A549 (cell line): ENCODE measurements around the gene LMBR1. TPM values are rescaled to one million over a fixed set of nuclear protein-coding genes. Genes with fewer than 3 reads are reported as not detected.

Experiments used
- ATAC-seq, 2 experiments: fragments of 200-7000 bp in 1 of 2; fragments of >200 bp in 1 of 2; cut with Nextera tagmentation in 1 of 2; cut with Tn5 transposase in 1 of 2; 3 replicates each; pipeline versions ENCODE4 v1.8.0 to v1.9.1; 2018 to 2020; ENCODE audit warnings: mild to moderate bottlenecking in 1 of 2, moderate library complexity in 1 of 2
- CTCF ChIA-PET: fragments of 300-600 bp; sonication (Branson Sonifier 250); formaldehyde crosslinking; extraction: SDS; loops from one replicate; lab custom pipeline; 2021; ENCODE audit warnings: antibody characterized with exemption, inconsistent platforms; lab: Yijun Ruan, JAX
- POLR2A ChIA-PET: fragments of 350-600 bp; formaldehyde crosslinking; extraction: SDS; loops from one replicate; lab custom pipeline; 2021; ENCODE audit warnings: antibody characterized with exemption, inconsistent platforms; lab: Yijun Ruan, JAX
- DNase-seq, 2 experiments: peaks; one replicate each; pipeline versions ENCODE4 v3.0.0 to v3.0.0-alpha.2; 2011 to 2016; ENCODE audit warnings: low read depth in 1 of 2, low spot score in 1 of 2
- FAIRE-seq: peaks from 2 replicates; lab custom pipeline; 2011; peaks lifted over from hg19 to GRCh38; lab: Jason Lieb, UNC
- H3K27ac ChIP-seq, 2 experiments: fragments of >200 bp; sonication (Bioruptor Twin); formaldehyde crosslinking; 3 replicates each; pipeline ENCODE4 v1.5.1; 2016 to 2017
- H3K4me1 ChIP-seq: fragments of >200 bp; sonication (Bioruptor Twin); formaldehyde crosslinking; 3 replicates; pipeline ENCODE4 v1.6.1; 2016
- H3K4me2 ChIP-seq: fragments of >200 bp; sonication (Bioruptor Twin); formaldehyde crosslinking; 3 replicates; pipeline ENCODE4 v1.6.1; 2016
- H3K4me3 ChIP-seq: fragments of >200 bp; sonication (Bioruptor Twin); formaldehyde crosslinking; 3 replicates; pipeline ENCODE4 v1.5.1; 2016
- H3K9me3 ChIP-seq: fragments of >200 bp; sonication (Bioruptor Twin); formaldehyde crosslinking; 3 replicates; pipeline ENCODE4 v1.6.1; 2016
- CBX8 ChIP-seq: fragments of 200-600 bp; sonication (generic); IDR thresholded peaks from 2 replicates; pipeline ENCODE4 v1.6.1; 2016
- CEBPB ChIP-seq, 2 experiments: fragments of >200 bp in 1 of 2; sonication (Bioruptor Twin) in 1 of 2; formaldehyde crosslinking in 1 of 2; IDR thresholded peaks; 2 replicates each; pipeline ENCODE4 v1.6.1; 2012 to 2016
- EP300 ChIP-seq, 2 experiments: fragments of >200 bp; sonication (Bioruptor Twin); formaldehyde crosslinking; IDR thresholded peaks; 2 replicates in 1 of 2; 3 replicates in 1 of 2; pipeline ENCODE4 v1.6.1; 2016 to 2017
- HDAC2 ChIP-seq: fragments of 200-600 bp; sonication (generic); IDR thresholded peaks from 2 replicates; pipeline ENCODE4 v1.6.1; 2016
- HEYL ChIP-seq: fragments of 250-450 bp; sonication (Bioruptor Pico); IDR thresholded peaks from 2 replicates; pipeline ENCODE4 v1.8.0; 2021; ENCODE audit warnings: mild to moderate bottlenecking, moderate library complexity
- JUNB ChIP-seq: fragments of >200 bp; sonication (Bioruptor Twin); formaldehyde crosslinking; IDR thresholded peaks from 2 replicates; pipeline ENCODE4 v1.6.1; 2016
- KDM5A ChIP-seq: fragments of 200-600 bp; sonication (generic); IDR thresholded peaks from 2 replicates; pipeline ENCODE4 v1.6.1; 2016; ENCODE audit warnings: antibody characterized with exemption, mild to moderate bottlenecking
- MAFK ChIP-seq: fragments of 450-650 bp; IDR thresholded peaks from 2 replicates; pipeline ENCODE4 v1.6.1; 2014; ENCODE audit not compliant: partially characterized antibody
- MAZ ChIP-seq: fragments of 150-350 bp; IDR thresholded peaks from 2 replicates; pipeline ENCODE4 v1.6.1; 2014; ENCODE audit warnings: antibody characterized with exemption, low read depth, low read length, borderline replicate concordance
- NFE2L2 ChIP-seq: fragments of 150-350 bp; conservative IDR thresholded peaks from 2 replicates; pipeline ENCODE4 v1.6.1; 2014; ENCODE audit warnings: low read length
- NPAS2 ChIP-seq: fragments of 250-450 bp; sonication (Bioruptor Pico); IDR thresholded peaks from 2 replicates; pipeline ENCODE4 v1.8.0; 2022; ENCODE audit warnings: mild to moderate bottlenecking, moderate library complexity, borderline replicate concordance
- POLR2A ChIP-seq: IDR thresholded peaks from 2 replicates; pipeline ENCODE4 v1.6.1; 2012; ENCODE audit warnings: mild to moderate bottlenecking, low read length
- RAD21 ChIP-seq, 2 experiments: fragments of >200 bp in 1 of 2; sonication (Bioruptor Twin) in 1 of 2; formaldehyde crosslinking in 1 of 2; IDR thresholded peaks in 1 of 2; conservative IDR thresholded peaks in 1 of 2; 2 replicates in 1 of 2; 3 replicates in 1 of 2; pipeline ENCODE4 v1.6.1; 2012 to 2018; ENCODE audit warnings: inconsistent platforms in 1 of 2
- RARB ChIP-seq: fragments of 250-450 bp; sonication (Bioruptor Pico); IDR thresholded peaks from 2 replicates; pipeline ENCODE4 v1.8.0; 2021; ENCODE audit warnings: mild to moderate bottlenecking, moderate library complexity
- RCOR1 ChIP-seq: fragments of 150-350 bp; IDR thresholded peaks from 2 replicates; pipeline ENCODE4 v1.6.1; 2014; ENCODE audit warnings: antibody characterized with exemption, low read length, low read depth
- WGBS: methylation state at CpG from one replicate; pipeline ENCODE4 v1.1.6; 2017; ENCODE audit errors: missing lambda C conversion rate; 5-methylcytosine and 5-hydroxymethylcytosine counted together
- polyA plus RNA-seq, 4 experiments: library from polyadenylated mRNA; depleted of rRNA in 3 of 4; stranded (reverse); fragments of >200 nt; fragmentation: RNase III in 1 of 4; extraction: RNeasy Plus Mini Kit Qiagen cat#74134 plus additional on column Dnase treatment in 1 of 4; gene quantifications; 2 replicates in 3 of 4; 3 replicates in 1 of 4; pipeline ENCODE4 v1.2.3, GENCODE V29; 2011 to 2017
- TF ChIP-seq, protein P1 (sequence below): fragments of >200 bp; sonication (Bioruptor Twin); formaldehyde crosslinking; IDR thresholded peaks from 3 replicates; pipeline ENCODE4 v1.5.1; 2016
- TF ChIP-seq, protein P2 (sequence below): IDR thresholded peaks from 2 replicates; pipeline ENCODE4 v1.6.1; 2012
- TF ChIP-seq, protein P3 (sequence below): fragments of 250-450 bp; sonication (Bioruptor Pico); IDR thresholded peaks from 2 replicates; pipeline ENCODE4 v1.5.0; 2020; ENCODE audit warnings: low read depth, mild to moderate bottlenecking, moderate library complexity

Gene LMBR1
- polyA plus RNA-seq, 2 of the 4 experiments (the other 2 are of a cell fraction), result 33.2 to 42.3 TPM

DNA sequence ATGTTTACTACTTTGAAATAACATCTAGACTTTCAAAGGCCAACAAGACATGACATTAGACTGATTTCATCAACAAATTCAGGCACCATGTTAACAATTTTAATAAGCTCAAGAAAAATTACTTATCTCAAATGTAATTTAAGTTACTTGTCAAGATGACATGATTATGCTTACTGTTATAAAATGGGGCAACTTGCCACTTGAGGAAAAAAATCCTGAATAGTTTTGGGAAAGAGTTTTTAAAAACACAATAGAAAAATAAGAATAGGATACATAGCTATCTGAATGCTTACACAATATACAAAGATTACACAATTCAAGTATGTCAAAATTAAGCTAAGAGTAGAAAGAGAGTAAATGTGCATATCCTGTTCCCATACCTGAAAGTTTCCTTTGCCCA, 167.0 kb downstream of the LMBR1 start:
- TF ChIP-seq MAFK (peak; percentile 22), CBX8 (no peak), MAZ (no peak)
- Histone ChIP-seq H3K4me2 (no peak overlapping the region), H3K4me3 (no peak overlapping the region), H3K4me1 (no peaks in the 10 kb centered on the region), H3K27ac (no peak overlapping the region), H3K9me3 (no peaks in the 10 kb centered on the region)
- ChIA-PET POLR2A (no interaction called here), CTCF (no interaction called here)
- ATAC-seq, result no peak
- no peak for DNase-seq
- no peak for FAIRE-seq

DNA sequence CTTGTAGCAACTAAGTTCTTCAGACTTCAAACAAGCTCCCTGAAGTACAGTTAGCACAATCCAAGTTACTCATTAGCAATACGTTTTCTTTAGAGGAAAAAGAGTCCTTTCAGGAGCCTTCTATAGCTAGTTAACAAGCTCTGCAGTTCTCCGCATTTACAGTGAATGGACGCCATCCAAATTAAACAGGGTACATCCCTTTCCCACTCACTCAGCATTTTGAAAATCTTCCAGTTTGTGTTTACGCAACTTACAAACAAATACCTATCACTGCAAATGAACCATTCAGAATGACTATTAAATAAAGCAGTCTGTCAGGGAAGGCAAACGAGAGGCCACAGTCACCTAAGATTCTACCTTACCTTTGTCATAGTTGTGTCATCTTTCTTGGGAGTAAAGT, 167.9 kb downstream of the LMBR1 start:
- WGBS, result 70% methylated on average over 5 of the region's 5 CpGs
- DNase-seq (no peak), FAIRE-seq (no peak), ATAC-seq (no peak)
- CTCF ChIA-PET, result interaction anchor here (1.1 kb wide), 1 partner anchor 39 kb away, joined by 4 read pairs; no protein-coding TSS in a partner anchor
- TF ChIP-seq EP300 (IDR thresholded peaks at IDR 0.05) (no peak), RCOR1 (no peak), HEYL (CRISPR knock-in tag) (no peak), NPAS2 (CRISPR knock-in tag) (no peak), KDM5A (no peak), POLR2A (no peak), RAD21 (conservative IDR thresholded peaks at IDR 0.05 in 1 of 2, IDR thresholded peaks at IDR 0.05 in 1 of 2) (no peak), JUNB (no peak), HDAC2 (no peak)
- TF ChIP-seq, protein P1, sequence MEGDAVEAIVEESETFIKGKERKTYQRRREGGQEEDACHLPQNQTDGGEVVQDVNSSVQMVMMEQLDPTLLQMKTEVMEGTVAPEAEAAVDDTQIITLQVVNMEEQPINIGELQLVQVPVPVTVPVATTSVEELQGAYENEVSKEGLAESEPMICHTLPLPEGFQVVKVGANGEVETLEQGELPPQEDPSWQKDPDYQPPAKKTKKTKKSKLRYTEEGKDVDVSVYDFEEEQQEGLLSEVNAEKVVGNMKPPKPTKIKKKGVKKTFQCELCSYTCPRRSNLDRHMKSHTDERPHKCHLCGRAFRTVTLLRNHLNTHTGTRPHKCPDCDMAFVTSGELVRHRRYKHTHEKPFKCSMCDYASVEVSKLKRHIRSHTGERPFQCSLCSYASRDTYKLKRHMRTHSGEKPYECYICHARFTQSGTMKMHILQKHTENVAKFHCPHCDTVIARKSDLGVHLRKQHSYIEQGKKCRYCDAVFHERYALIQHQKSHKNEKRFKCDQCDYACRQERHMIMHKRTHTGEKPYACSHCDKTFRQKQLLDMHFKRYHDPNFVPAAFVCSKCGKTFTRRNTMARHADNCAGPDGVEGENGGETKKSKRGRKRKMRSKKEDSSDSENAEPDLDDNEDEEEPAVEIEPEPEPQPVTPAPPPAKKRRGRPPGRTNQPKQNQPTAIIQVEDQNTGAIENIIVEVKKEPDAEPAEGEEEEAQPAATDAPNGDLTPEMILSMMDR, result no peak
- TF ChIP-seq, protein P2, sequence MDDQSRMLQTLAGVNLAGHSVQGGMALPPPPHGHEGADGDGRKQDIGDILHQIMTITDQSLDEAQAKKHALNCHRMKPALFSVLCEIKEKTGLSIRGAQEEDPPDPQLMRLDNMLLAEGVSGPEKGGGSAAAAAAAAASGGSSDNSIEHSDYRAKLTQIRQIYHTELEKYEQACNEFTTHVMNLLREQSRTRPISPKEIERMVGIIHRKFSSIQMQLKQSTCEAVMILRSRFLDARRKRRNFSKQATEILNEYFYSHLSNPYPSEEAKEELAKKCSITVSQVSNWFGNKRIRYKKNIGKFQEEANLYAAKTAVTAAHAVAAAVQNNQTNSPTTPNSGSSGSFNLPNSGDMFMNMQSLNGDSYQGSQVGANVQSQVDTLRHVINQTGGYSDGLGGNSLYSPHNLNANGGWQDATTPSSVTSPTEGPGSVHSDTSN, result no peak
- Histone ChIP-seq H3K9me3 (no peaks in the 10 kb centered on the region), H3K4me3 (no peak overlapping the region), H3K4me1 (no peaks in the 10 kb centered on the region), H3K27ac (no peak overlapping the region), H3K4me2 (no peak overlapping the region)
- POLR2A ChIA-PET, result no interaction called here

DNA sequence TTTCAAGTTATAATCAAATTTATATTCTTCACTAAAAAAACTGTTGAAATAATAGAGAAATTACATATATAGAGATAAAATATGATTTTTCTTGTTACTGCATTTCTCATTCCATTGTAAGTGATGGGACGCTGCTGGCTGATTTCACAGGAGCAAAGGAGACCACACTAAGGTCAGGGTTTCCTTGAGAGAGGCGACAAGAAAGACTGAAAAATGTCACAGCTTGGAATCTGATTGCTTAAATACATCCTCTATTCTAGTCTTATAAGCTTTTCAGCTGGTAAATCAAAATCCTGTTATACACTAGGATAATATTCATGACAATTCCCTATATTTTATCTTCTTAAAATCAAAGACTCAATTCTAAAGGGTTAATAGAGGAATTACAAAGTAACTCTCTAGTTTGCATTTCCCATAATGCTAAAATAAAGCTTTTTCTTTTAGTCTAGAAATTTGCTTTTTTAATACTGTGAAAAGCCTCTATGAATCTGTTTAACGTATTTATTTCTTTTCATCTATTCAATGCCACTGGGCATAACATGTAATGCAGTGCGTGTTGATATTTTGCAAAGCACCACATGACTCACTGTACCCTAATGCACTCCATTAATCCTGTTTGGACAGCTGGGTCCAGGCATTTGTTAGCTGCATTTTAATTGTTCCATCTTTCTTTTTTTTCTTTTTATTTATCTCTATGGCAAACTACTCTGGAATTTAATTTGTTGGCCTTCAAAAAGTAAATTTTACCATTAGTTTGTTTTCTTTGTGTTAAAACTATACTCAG, 170.7 kb downstream of the LMBR1 start:
- no peak for DNase-seq
- no peak for ATAC-seq
- CTCF ChIA-PET, result interaction anchor here (1.0 kb wide), 1 partner anchor 9 kb away, joined by 3 read pairs; no protein-coding TSS in a partner anchor
- POLR2A ChIA-PET, result no interaction called here
- no peak for TF ChIP-seq MAZ
- no peak for TF ChIP-seq CEBPB (IDR thresholded peaks at IDR 0.05)
- no peak for TF ChIP-seq RARB
- TF ChIP-seq, protein P3, sequence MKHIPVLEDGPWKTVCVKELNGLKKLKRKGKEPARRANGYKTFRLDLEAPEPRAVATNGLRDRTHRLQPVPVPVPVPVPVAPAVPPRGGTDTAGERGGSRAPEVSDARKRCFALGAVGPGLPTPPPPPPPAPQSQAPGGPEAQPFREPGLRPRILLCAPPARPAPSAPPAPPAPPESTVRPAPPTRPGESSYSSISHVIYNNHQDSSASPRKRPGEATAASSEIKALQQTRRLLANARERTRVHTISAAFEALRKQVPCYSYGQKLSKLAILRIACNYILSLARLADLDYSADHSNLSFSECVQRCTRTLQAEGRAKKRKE (CRISPR knock-in tag), result no peak
- TF ChIP-seq NFE2L2, result no peak
- WGBS, result 83% methylated on average over 4 of the region's 4 CpGs
- Histone ChIP-seq H3K9me3 (no peaks in the 10 kb centered on the region), H3K27ac (no peak overlapping the region), H3K4me3 (no peak overlapping the region), H3K4me2 (no peak overlapping the region), H3K4me1 (no peaks in the 10 kb centered on the region)
- FAIRE-seq, result no peak
